H9 (cell line): ENCODE results near the gene ANO3. TPM values are rescaled to one million over a fixed set of nuclear protein-coding genes. Genes with fewer than 3 reads are reported as not detected.

Source experiments
- DNase-seq: peaks from one replicate; pipeline ENCODE4 v3.0.0-alpha.2; 2017
- H2AFZ ChIP-seq: one replicate; pipeline ENCODE4 v1.6.1; 2013; ENCODE audit warnings: mild to moderate bottlenecking, low read length, control low read depth, moderate library complexity
- H2AK5ac ChIP-seq: 2 replicates; pipeline ENCODE4 v1.6.1; 2013; ENCODE audit warnings: low read length, control low read depth, mixed read lengths; ENCODE audit not compliant: insufficient read length
- H2BK120ac ChIP-seq: one replicate; pipeline ENCODE4 v1.6.1; 2013; ENCODE audit warnings: low read depth, mild to moderate bottlenecking, low read length, control low read depth, inconsistent platforms; ENCODE audit not compliant: poor library complexity, severe bottlenecking
- H2BK12ac ChIP-seq: 2 replicates; pipeline ENCODE4 v1.6.1; 2013; ENCODE audit warnings: low read length, control low read depth, mixed read lengths, low read depth; ENCODE audit not compliant: insufficient read length
- H2BK15ac ChIP-seq: 2 replicates; pipeline ENCODE4 v1.6.1; 2013; ENCODE audit warnings: low read depth, low read length, control low read depth
- H2BK20ac ChIP-seq: one replicate; pipeline ENCODE4 v1.6.1; 2013; ENCODE audit warnings: low read depth, mild to moderate bottlenecking, low read length, control low read depth, inconsistent platforms; ENCODE audit not compliant: poor library complexity, severe bottlenecking
- H2BK5ac ChIP-seq: 2 replicates; pipeline ENCODE4 v1.6.1; 2013; ENCODE audit warnings: low read length, control low read depth, mixed read lengths; ENCODE audit not compliant: insufficient read length
- H3K14ac ChIP-seq: 2 replicates; pipeline ENCODE4 v1.6.1; 2013; ENCODE audit warnings: low read length, control low read depth; ENCODE audit not compliant: insufficient read depth
- H3K18ac ChIP-seq: 2 replicates; pipeline ENCODE4 v1.6.1; 2013; ENCODE audit warnings: low read depth, mild to moderate bottlenecking, mixed read lengths, low read length, control low read depth; ENCODE audit not compliant: insufficient read length
- H3K23ac ChIP-seq: 2 replicates; pipeline ENCODE4 v1.6.1; 2013; ENCODE audit warnings: low read length, control low read depth, mixed read lengths, low read depth; ENCODE audit not compliant: insufficient read length
- H3K23me2 ChIP-seq: 2 replicates; pipeline ENCODE4 v1.6.1; 2013; ENCODE audit warnings: low read depth, mild to moderate bottlenecking, mixed read lengths, low read length, control low read depth; ENCODE audit not compliant: insufficient read length, poor library complexity, severe bottlenecking
- H3K27ac ChIP-seq: 2 replicates; pipeline ENCODE4 v1.5.1; 2013; ENCODE audit warnings: low read length, control low read depth, mixed read lengths, low read depth; ENCODE audit not compliant: insufficient read length
- H3K27me3 ChIP-seq: 2 replicates; pipeline ENCODE4 v1.6.1; 2013; ENCODE audit warnings: low read length, control low read depth, inconsistent platforms; ENCODE audit not compliant: insufficient read depth
- H3K4ac ChIP-seq: 2 replicates; pipeline ENCODE4 v1.6.1; 2013; ENCODE audit warnings: low read depth, mild to moderate bottlenecking, control low read depth, inconsistent platforms, low read length, moderate library complexity
- H3K4me1 ChIP-seq: 2 replicates; pipeline ENCODE4 v1.6.1; 2013; ENCODE audit warnings: low read length, control low read depth, inconsistent platforms; ENCODE audit not compliant: insufficient read depth
- H3K4me2 ChIP-seq: 2 replicates; pipeline ENCODE4 v1.6.1; 2013; ENCODE audit warnings: low read length, control low read depth, mixed read lengths; ENCODE audit not compliant: insufficient read length, insufficient read depth
- H3K56ac ChIP-seq: 2 replicates; pipeline ENCODE4 v1.6.1; 2013; ENCODE audit warnings: low read depth, mild to moderate bottlenecking, mixed read lengths, low read length, control low read depth; ENCODE audit not compliant: insufficient read length
- H3K79me1 ChIP-seq: 2 replicates; pipeline ENCODE4 v1.6.1; 2013; ENCODE audit warnings: low read depth, mild to moderate bottlenecking, moderate library complexity, low read length, control low read depth, inconsistent platforms; ENCODE audit not compliant: insufficient read depth, poor library complexity, severe bottlenecking
- H3K79me2 ChIP-seq: 2 replicates; pipeline ENCODE4 v1.6.1; 2013; ENCODE audit warnings: low read length, control low read depth, inconsistent platforms; ENCODE audit not compliant: insufficient read depth
- H3K9ac ChIP-seq: 2 replicates; pipeline ENCODE4 v1.6.1; 2013; ENCODE audit warnings: low read length, control low read depth, mixed read lengths; ENCODE audit not compliant: insufficient read length; ENCODE audit errors: extremely low read depth
- H3K9me3 ChIP-seq: one replicate; pipeline ENCODE4 v1.6.1; 2013; ENCODE audit warnings: low read depth, low read length, inconsistent platforms; ENCODE audit not compliant: control insufficient read depth
- H3T11ph ChIP-seq: one replicate; pipeline ENCODE4 v1.6.1; 2013; ENCODE audit warnings: mild to moderate bottlenecking, low read length, control low read depth, inconsistent platforms
- H4K20me1 ChIP-seq: one replicate; pipeline ENCODE4 v1.6.1; 2013; ENCODE audit not compliant: control insufficient read depth, insufficient read length, insufficient read depth
- H4K5ac ChIP-seq: 2 replicates; pipeline ENCODE4 v1.6.1; 2013; ENCODE audit warnings: low read depth, mild to moderate bottlenecking, mixed read lengths, low read length, control low read depth; ENCODE audit not compliant: insufficient read length
- H4K8ac ChIP-seq: replicated peaks from 2 replicates; pipeline ENCODE4 v1.6.1; 2013; ENCODE audit warnings: low read length, control low read depth, mixed read lengths, low read depth; ENCODE audit not compliant: insufficient read length
- H4K91ac ChIP-seq: 2 replicates; pipeline ENCODE4 v1.6.1; 2013; ENCODE audit warnings: low read depth, mild to moderate bottlenecking, moderate library complexity, mixed read lengths, low read length, control low read depth; ENCODE audit not compliant: insufficient read length
- H3K27ac Mint-ChIP-seq, 3 experiments: 2 replicates in 2 of 3; 3 replicates in 1 of 3; pipeline ENCODE4 v1.8.0; 2020 to 2021; ENCODE audit warnings: mixed read lengths in 3 of 3, mild to moderate bottlenecking in 1 of 3, moderate library complexity in 1 of 3
- H3K27me3 Mint-ChIP-seq: 2 replicates; pipeline ENCODE4 v1.8.0; 2021; ENCODE audit warnings: low read depth, mild to moderate bottlenecking, moderate library complexity, mixed read lengths
- H3K36me3 Mint-ChIP-seq, 3 experiments: 2 replicates in 2 of 3; 3 replicates in 1 of 3; pipeline ENCODE4 v1.8.0; 2020 to 2021; ENCODE audit warnings: low read depth in 3 of 3, mixed read lengths in 3 of 3; ENCODE audit not compliant: insufficient read depth in 1 of 3
- H3K4me1 Mint-ChIP-seq, 2 experiments: 2 replicates each; pipeline ENCODE4 v1.8.0; 2020; ENCODE audit warnings: mixed read lengths in 2 of 2
- H3K4me3 Mint-ChIP-seq, 2 experiments: 2 replicates in 1 of 2; 3 replicates in 1 of 2; pipeline ENCODE4 v1.8.0; 2020 to 2021; ENCODE audit warnings: mild to moderate bottlenecking in 2 of 2, mixed read lengths in 2 of 2, moderate library complexity in 1 of 2
- H3K9me3 Mint-ChIP-seq, 2 experiments: 2 replicates in 1 of 2; 3 replicates in 1 of 2; pipeline ENCODE4 v1.8.0; 2020; ENCODE audit warnings: mild to moderate bottlenecking in 2 of 2, mixed read lengths in 2 of 2, moderate library complexity in 1 of 2
- CTCF ChIP-seq: fragments of 200-600 bp; sonication (generic); conservative IDR thresholded peaks from 3 replicates; pipeline ENCODE4 v1.8.0; 2021; ENCODE audit warnings: antibody characterized with exemption, mild to moderate bottlenecking
- total RNA-seq: library from RNA; stranded (reverse); gene quantifications from 2 replicates; pipeline ENCODE4 v1.2.1, GENCODE V29; 2021

The ANO3 gene
- total RNA-seq, 1 experiment from 2014 or later, result not detected

GRCh38 chr11:26584818-26585217, 252.9 kb downstream of the ANO3 start:
- H3K79me2 ChIP-seq, result no peaks in the 10 kb centered on the region
- H3K56ac ChIP-seq, result no peak overlapping the region
- H3K4me3 Mint-ChIP-seq, result no peak overlapping the region
- no peaks in the 10 kb centered on the region for H3K23me2 ChIP-seq
- H2BK20ac ChIP-seq, result no peak overlapping the region
- DNase-seq, result no peak
- no peaks in the 10 kb centered on the region for H3K27me3 Mint-ChIP-seq
- no peaks in the 10 kb centered on the region for H3K27me3 ChIP-seq
- no peak overlapping the region for H2AK5ac ChIP-seq
- no peaks in the 10 kb centered on the region for H4K20me1 ChIP-seq
- no peaks in the 10 kb centered on the region for H3K79me1 ChIP-seq
- H2BK15ac ChIP-seq, result no peak overlapping the region
- no peak overlapping the region for H4K8ac ChIP-seq
- H3K27ac Mint-ChIP-seq, result no peak overlapping the region
- H2BK120ac ChIP-seq, result no peak overlapping the region
- H2BK5ac ChIP-seq, result no peak overlapping the region
- H3K9me3 ChIP-seq, result no peaks in the 10 kb centered on the region
- H3K14ac ChIP-seq, result no peak overlapping the region
- no peak overlapping the region for H3K23ac ChIP-seq
- no peak overlapping the region for H3K18ac ChIP-seq
- H3K9ac ChIP-seq, result no peak overlapping the region
- no peaks in the 10 kb centered on the region for H3K4me1 ChIP-seq
- peaks cover 4 to 5% of the 10 kb centered on the region in 2 experiments; a peak in 3 of 4 replicates for H3K4me1 Mint-ChIP-seq
- no peak for TF ChIP-seq CTCF
- H3K27ac ChIP-seq, result no peak overlapping the region
- H2AFZ ChIP-seq, result no peak overlapping the region
- H2BK12ac ChIP-seq, result no peak overlapping the region
- no peak overlapping the region for H3T11ph ChIP-seq
- no peak overlapping the region for H4K91ac ChIP-seq
- no peak overlapping the region for H3K4ac ChIP-seq
- H3K9me3 Mint-ChIP-seq, result no peaks in the 10 kb centered on the region
- no peak overlapping the region for H4K5ac ChIP-seq
- H3K36me3 Mint-ChIP-seq, result no peaks in the 10 kb centered on the region
- no peak overlapping the region for H3K4me2 ChIP-seq
